ENCODE data around the gene PAIP1.
"Not testable (repeated sequence)": the region's sequence is repeated elsewhere in the genome, so short reads cannot be mapped to it uniquely, and the experiment has no call there.

The PAIP1 gene

DNA sequence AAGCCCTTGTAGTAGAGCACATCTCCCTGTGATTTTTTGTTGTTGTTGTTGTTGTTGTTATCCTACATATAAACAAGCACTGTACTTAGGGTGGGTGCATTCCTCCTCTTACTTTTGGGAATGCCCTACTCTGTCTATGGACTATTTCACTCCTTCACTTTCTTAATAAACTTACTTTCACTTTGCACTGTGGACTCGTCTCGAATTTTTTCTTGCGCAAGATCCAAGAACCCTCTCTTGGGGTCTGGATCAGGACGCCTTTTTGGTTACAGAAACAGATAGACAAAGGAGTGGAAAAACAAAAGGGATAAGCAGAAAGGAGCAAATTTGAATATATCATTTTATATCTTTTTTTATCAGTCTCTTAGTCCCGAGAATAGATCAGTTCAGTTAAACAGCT, 14.4 kb upstream of the PAIP1 start:
- no peak for DNase-seq (ENCODE audit: low read depth in 1 of 2, low spot score in 1 of 2)

DNA sequence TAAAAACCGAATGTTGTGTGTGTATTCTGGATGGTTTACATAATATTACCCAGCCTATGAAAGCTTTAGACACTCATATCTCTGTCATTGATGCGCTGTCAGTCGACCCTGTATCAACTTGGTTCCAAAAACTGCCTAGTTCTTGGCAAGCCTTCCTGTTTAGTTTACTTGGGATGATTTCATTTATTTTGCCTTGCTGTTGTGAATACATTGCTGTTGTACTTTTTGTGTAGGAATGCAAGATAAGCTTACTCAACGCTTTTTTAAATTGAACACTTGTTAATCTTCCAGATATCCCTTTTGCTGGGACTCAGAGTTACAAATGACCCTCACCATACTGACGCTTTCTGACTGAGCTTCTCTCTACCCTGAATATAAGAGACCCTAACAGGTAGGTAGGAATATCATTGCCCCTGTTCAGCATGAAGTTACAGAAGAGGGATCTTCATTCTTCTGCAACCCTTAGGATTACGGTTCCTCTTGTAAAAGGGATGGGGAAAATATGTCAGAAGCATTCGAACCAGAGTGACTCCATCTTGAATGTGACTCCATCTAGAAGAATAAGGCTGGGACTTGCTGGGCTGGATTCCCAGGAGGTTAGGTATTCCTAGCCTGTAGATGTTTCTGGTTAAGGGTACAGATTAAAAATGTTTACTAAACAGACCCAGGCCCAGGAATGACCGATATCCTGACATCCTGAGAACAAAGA, 13.7 kb upstream of the PAIP1 start:
- DNase-seq (ENCODE audit: low read depth in 1 of 2, low spot score in 1 of 2), result no peak

DNA sequence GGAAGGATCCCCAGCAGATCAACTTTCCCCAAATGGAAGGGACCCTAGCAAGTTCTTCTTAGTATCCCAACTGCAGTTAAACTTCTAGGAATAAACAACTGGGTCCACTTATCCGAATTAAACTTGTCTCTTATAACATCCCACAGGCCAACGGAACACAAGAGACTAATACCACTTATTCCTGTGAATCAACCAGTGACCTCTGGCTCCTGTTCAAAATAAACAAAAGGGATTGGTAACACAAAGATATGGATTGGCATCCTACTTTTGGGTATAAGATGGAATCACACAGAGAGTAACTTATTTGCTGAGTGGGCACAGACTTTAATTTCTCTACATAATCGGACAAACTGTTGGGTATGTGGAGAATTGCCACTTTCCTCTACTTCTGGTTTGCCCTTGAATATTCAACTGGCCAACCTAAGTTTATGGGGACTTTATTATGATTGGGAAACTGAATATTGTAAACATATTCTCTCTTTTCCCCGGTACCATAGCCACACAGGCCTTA, 12.4 kb upstream of the PAIP1 start:
- DNase-seq (ENCODE audit: low read depth in 1 of 2, low spot score in 1 of 2), result no peak

DNA sequence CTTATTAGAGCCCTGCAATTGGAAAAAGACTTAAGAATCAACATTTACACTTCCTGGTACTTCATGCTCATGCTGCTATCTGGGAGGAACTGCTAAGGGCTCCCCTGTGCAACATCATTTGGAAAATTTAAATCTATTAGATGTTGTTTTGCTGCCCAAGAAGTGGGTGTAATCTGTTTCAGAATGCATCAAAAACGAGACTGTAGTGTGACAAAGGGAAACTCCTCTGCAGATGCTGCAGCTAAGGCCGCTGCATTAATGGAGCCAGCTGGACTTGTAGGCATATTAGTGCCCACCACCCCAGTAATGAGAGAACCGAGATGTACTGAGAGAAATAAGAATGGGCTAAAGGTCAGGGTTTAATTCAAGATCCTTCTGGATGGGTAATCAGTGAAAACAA, 11.1 kb upstream of the PAIP1 start:
- DNase-seq (ENCODE audit: low read depth in 1 of 2, low spot score in 1 of 2), result no peak

DNA sequence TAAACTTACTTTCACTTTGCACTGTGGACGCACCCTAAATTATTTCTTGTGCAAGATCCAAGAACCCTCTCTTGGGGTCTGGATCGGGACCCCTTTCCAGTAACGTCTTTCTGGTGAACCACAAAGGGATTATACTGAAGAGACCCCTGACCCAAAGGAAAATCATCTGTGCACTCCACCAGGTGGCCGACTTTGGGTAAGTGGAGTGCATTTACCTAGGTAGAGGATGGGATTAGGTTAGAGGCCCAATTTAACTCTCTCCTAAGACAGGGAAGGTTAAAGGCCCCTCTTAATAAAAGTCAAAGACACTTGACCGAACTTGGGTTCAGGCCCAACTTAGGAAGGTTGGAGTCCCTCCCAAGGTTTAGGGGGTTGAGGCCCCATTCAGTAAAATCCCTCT, 8.2 kb upstream of the PAIP1 start:
- no peak for DNase-seq (ENCODE audit: low read depth in 1 of 2, low spot score in 1 of 2)

DNA sequence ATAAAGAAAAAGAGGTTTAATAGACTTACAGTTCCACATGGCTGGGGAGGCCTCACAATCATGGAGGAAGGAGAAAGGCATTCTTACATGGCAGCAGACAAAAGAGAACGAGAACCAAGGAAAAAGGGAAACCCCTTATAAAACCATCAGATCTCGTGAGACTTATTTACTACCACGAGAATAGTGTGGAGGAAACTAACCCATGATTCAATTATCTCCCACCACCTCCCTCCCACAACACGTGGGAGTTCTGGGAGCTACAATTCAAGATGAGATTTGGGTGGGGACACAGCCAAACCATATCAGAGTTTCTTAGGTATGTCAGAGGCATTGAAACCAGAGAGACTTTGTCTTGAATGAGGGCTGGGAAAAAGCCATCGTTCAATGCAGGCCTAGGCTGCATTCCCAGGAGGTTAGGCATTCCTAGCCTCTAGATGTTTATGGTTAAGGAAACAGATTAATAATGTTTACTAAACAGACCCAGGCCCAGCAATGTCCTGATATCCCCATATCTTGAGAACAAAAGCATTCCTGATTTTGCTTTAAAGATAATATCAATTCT, 7.5 kb upstream of the PAIP1 start:
- DNase-seq (ENCODE audit: low read depth in 1 of 2, low spot score in 1 of 2), result no peak

DNA sequence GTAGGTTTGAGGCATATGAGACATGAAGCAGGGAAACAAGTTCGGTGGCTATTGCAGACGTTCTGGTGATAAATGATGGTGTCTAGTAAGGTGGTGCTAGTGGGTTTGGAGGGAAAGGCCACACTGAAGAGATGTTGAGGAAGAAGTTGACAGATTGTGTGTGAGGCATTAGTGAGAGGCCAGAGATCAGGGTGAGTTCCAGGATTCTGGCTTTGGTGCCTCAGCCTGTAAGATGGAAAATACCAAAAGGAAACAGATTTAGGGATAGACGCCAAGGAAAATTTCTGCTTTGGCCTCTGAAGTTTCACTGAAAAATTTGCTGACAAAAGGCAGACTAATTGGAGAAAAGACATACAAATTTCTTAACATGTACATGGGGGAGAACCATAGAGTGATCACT, 6.4 kb upstream of the PAIP1 start:
- no peak for DNase-seq (ENCODE audit: low read depth in 1 of 2, low spot score in 1 of 2)

DNA sequence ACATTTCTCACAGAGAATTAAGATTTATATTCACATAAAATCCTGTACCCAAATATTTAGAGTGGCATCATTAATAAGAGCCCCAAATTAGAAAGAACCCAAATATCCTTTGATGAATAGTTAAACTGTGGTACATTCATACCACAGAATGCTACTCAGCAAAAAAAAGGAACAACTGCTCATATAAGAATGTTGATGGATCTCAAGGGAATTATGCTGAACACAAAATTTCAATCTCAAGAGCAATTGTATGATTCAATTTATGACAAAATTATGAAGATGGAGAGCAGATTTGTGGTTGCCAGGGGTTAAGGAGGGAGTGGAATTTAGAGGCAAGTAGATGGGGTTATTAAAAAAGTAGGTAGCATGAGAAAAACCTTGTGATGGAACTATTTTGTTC, 4.5 kb upstream of the PAIP1 start:
- no peak for DNase-seq (ENCODE audit: low read depth in 1 of 2, low spot score in 1 of 2)

DNA sequence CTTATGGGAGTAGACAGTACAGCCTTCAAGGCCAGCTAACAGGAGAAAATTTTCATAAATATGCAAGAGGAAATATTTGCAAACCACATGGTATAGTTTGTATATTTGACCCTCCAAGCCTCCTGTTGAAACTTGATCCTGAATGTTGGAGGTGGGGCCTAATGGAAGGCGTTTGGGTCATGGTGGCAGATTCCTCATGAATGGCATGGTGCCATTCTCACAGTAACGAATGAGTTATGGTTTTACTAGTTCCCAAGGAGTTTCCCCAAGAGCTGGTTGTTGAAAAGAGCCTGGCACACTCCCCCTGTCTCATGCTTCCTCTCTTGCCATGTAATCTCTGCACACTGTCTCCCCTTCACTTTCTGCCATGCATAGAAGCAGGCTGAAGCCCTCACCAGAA, 3.3 kb upstream of the PAIP1 start:
- DNase-seq (ENCODE audit: low read depth in 1 of 2, low spot score in 1 of 2), result no peak

DNA sequence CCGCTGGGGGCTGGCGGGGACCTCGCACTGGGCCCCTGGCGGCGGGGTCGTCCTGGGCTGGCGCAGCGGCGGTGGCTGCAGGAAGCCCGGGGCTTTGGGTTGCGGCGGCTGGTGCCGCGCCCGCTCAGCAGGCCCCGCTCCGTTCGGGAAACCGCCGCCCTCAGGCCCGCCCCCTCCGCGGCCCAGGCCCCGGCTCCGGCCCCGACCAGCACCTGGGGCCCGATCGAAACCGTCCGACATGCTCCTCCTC, 345 bp downstream of the PAIP1 start:
- DNase-seq (ENCODE audit: low read depth in 1 of 2, low spot score in 1 of 2), result not testable (repeated sequence)

DNA sequence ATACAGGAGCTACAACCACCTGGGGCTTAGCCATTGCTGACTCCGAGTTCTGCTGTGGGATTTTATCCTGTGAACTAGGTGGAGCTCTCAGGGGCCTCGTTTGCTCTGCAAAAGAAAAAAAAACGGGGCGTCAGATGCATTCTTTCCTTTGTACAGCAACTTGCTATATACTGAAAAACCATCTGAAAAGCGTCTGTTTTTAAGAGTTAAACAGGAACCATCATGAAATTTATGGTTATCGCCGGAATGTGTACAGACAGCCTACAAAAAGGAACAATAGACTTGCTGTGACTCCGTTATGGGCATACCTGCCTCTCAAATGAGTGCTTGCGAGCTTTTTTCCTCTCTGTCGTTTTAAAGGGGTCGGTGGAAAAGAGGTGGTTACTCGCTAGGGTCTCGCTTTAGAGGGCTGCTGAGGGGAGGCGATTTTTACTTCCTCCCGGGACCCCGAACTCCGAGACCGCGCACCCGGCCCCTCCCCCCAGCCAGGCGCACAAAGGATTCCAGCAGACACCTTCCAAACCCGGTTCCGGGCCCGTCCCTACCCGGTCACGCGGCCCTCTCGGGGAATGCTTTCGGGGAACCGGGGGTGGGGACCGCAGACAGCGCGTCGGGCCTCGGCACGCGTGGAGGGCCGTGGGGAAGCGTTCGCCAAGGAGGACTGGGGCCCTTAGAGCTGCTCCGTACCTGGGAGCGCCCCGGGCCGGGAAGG, 826 bp downstream of the PAIP1 start:
- peak; percentile 32 to 46 for DNase-seq (ENCODE audit: low read depth in 1 of 2, low spot score in 1 of 2)

DNA sequence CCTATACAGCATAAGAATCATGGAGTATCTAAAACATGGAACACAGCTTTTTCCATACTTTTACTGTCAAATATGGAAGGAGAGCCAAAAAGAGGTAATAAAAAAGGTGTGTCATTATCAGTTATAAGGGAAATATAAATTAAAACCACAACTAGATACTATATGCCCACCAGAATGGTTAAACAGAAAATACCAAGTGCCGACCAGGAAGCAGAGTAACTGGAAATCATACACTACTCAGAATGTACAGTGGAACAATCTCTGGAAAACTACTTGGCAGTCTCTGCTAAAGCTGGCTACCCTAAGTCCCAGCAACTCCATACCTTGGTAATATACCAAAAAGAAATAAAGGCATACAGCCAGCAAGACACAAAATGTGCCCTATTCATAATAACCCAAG, 2.4 kb downstream of the PAIP1 start:
- no peak for DNase-seq (ENCODE audit: low read depth in 1 of 2, low spot score in 1 of 2)

DNA sequence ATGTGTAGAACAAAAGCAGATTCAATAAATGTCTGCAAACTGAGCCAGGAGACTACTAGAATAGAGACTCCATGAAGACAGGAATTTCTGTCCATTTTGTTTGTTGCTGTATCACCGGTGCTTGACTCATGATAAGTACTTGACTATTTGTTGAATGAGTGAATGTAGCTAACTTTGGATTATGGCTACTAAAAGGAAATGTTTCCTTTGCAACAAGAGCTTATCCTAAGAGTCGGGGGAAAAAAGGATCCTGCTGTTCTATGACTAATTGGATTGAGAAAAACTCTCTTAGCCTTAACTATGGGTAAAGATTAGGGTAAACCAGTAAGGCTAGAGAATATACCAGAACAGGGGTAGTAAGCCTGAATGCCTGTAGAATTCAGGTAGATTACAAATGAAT, 3.5 kb downstream of the PAIP1 start:
- no peak for DNase-seq (ENCODE audit: low read depth in 1 of 2, low spot score in 1 of 2)

DNA sequence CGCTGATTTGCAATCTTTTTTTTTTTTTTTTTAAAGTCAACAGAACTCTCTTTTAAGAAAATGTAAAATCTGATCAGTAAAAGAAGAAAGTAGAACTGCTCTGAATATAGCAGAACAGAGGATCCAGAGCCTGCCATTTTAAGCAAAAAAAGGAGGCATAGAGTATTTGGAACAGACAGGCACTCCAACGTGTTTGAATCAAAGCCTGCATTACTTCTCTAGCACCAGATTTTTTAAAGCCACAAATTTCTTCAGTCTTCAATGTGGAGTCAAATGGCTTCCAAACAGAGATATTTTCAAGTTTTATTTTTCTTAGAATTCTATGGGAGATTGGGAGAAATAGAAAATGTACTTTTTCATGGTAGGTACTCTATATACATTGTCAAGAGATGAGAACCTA, 5.1 kb downstream of the PAIP1 start:
- no peak for DNase-seq (ENCODE audit: low read depth in 1 of 2, low spot score in 1 of 2)

DNA sequence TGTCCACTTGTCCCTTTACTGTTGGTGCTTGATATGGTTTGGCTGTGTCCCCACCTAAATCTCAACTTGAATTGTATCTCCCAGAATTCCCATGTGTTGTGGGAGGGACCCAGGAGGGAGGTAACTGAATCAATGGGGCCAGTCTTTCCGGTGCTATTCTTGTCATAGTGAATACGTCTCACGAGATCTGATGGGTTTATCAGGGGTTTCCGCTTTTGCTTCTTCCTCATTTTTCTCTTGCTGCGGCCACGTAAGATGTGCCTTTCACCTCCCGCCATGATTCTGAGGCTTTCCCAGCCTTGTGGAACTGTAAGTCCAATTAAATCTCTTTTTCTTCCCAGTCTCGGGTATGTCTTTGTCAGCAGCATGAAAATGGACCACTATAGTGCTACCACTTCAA, 7.6 kb downstream of the PAIP1 start:
- DNase-seq (ENCODE audit: low read depth in 1 of 2, low spot score in 1 of 2), result not testable (repeated sequence)

DNA sequence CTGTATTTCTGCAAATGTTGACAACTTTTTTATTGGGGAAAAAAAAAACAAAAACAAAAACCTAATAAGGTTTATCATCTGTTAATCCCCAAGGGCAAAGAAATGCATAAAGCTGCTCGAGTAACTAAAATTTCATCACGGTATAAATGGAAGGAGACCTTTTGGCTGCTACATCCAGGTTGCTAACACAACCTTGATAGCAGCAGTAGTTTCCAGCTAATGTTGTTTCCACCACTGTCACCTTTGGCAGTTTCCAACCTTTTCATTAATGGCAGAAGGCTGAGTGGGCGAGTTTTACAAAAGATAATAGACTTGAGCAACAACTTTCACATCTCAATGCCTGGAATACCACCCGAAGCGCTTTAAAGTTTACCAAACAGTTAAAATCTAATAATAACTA, 8.5 kb downstream of the PAIP1 start:
- DNase-seq (ENCODE audit: low read depth in 1 of 2, low spot score in 1 of 2), result no peak

DNA sequence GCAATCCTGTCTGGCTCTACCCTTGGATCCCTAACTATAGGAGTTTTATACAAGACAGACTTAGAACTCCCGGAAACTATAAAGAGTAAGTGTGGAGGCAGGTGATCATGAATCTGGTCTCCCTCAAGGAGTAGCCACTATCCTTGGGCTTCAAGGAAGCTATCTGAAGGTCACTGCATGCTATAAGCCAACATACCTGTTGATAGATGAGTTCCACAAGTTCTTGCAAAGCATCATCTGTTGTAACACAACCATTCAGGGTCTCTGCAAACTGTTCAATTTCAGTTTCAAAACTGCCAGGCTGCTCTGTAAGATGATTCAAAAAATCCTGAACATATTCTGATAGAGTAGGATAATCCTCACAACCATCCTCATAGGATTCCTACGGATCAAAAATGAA, 9.3 kb downstream of the PAIP1 start:
- DNase-seq (ENCODE audit: low read depth in 1 of 2, low spot score in 1 of 2), result no peak

DNA sequence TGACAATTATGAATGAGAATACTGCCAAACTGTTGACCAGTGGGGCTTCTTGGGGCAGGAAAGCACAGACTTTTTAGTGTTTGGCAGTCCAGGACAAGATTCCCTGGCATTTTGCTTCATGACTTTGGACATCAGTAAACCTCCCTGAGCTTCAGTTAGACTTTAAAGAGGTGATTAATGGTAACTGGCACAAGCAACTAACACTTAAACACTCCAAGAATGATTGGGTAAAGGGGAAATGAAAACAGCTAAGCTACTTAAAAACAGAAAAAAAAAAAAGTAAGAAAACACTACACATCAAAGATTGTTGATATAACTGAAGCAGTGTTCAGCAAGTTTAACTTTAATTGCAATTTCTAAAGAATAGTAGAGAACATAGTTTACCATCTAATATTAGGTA, 13.4 kb downstream of the PAIP1 start:
- DNase-seq (ENCODE audit: low read depth in 1 of 2, low spot score in 1 of 2), result no peak

DNA sequence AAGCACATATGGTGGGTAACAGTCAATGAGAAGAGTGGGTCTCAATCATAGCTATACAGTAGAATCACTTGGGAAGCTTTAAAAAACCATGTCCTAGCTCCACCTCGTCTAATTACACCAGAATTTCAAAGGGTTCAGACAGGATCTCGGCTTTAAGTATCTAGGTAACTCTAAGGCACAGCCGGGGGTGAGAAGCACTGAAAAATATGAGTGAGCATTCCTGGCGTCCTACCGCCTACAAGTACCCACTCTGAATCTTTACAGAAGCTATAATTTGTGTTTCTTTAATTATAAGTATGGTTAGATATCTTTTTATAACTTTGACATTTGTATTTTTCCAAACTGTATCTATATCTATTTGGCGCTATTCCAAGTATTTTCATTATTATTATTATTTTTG, 16.1 kb downstream of the PAIP1 start:
- DNase-seq (ENCODE audit: low read depth in 1 of 2, low spot score in 1 of 2), result no peak

DNA sequence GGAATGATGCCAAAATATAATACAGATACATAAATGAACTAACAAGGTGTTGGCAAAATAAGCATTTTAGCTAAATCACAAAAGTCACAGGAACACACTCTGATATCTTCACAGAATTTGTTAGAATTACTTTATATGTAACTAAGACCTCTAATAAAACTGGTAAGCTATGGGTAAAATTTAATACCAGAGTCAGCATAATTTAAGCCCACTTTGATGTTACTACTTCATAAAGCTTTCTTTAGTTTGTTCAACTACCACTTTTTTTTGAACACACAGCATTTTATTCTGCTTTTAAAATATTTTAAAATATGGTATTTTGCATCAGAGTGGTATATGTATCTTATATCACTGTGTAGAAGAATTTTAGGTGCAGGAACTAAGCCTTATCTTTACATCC, 19.9 kb downstream of the PAIP1 start:
- DNase-seq (ENCODE audit: low read depth in 1 of 2, low spot score in 1 of 2), result no peak

DNA sequence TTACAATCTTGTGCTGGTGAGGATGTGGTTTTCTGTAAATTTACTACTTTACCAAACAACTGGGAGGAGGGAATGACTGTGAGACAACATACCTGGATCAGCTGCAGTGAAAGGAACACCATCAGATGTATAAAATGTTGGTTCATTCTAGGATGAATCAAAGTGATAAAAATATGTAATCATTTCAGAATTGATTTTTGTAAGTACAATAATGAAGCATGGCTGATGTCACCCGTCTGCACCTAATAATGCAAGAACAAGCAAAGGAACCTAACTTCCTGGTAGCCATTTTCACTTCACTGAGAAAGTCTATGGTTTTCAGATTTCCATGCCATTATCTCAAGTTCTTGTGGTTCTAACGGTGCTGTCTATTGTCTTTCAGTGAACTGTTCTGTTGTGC, 23.2 kb downstream of the PAIP1 start:
- no peak for DNase-seq (ENCODE audit: low read depth in 1 of 2, low spot score in 1 of 2)

DNA sequence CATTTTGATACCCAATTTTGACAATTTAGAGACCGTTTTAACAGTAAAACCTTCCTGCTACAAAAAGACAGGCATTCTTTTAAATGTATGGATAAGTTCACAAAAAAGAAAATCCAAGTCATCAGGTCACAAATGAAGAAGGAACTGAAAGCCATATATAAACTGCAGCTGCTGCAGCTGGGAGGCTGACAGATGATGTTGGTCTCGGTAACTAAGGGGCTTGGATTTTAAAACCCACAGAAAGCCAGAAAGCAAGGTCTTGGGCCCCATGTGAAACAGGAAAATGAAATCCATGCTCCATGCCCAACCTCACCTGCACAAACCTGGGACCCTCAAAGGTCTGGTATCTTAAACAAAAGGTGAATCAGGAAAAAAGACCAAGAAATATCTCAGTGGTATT, 26.2 kb downstream of the PAIP1 start:
- no peak for DNase-seq (ENCODE audit: low read depth in 1 of 2, low spot score in 1 of 2)

DNA sequence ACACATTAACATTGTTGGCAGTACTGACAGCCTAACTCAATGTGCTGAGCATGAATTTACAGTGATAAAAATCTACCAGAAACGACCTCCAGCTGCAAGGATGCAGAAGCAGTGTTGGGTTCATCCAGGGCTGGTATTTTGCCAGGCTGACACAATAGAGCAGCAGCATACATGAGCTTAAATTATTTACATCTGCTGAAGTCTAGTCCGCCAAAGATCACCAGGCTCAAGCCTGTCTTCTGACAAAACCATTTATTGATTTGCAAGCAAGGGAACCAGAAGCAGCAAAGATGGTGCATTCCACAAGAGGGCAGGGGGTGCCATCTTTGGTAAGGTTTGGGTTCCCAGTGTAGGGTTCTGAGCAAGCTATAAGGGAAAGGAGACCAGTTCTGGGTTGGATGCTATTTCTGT, 33.2 kb downstream of the PAIP1 start:
- no peak for DNase-seq (ENCODE audit: low read depth in 1 of 2, low spot score in 1 of 2)
